Activated CD8-positive, alpha-beta memory T cell treated with anti-CD3 and anti-CD28 coated beads, Interleukin-2, amount 50 U/mL, for 24 hours (primary cell): ENCODE data around the gene CLIC4.
"Not testable (repeated sequence)": the region's sequence is repeated elsewhere in the genome, so short reads cannot be mapped to it uniquely, and the experiment has no call there.

ENCODE experiments used
- DNase-seq: peaks from one replicate; pipeline ENCODE4 v3.0.0-alpha.2; 2020; ENCODE audit errors: extremely low read depth

CLIC4 gene

DNA sequence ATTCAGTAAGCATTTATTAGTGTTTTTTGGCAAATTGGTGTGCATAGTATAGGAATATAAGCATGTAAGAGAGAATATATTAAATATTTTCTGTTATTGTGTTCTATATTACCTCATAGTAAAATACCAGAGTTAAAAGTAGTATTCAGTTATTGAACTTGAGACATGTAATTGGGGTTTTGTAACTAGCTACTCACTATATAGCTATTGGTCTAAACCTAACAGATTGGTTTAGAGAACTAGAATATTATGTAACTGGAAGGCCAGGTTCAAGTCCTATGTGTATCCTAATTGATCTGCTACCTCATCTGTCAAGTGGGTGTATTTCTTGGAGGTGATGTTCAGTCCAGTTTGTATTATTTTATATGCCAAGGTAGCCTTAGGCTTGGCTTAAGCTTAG is 26.3 kb downstream of the CLIC4 start:
- DNase-seq = no peak

DNA sequence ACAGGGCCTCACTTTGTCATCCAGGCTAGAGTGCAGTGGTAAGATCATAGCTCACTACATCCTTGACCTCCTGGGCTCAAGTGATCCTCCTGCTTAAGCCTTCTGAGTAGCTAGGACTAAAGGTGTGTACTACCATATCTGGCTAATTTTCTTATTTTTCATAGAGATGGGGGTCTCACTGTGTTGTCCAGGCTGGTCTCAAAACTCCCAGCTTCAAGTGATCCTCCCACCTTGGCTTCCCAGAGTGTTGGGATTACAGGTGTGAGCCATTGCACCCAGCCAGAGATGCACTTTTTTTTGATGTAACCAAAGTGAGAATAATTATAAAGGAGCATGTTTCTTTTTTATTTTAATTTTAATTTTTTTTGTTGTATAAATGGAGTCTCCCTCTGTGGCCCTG is 28.4 kb downstream of the CLIC4 start:
- no peak for DNase-seq

DNA sequence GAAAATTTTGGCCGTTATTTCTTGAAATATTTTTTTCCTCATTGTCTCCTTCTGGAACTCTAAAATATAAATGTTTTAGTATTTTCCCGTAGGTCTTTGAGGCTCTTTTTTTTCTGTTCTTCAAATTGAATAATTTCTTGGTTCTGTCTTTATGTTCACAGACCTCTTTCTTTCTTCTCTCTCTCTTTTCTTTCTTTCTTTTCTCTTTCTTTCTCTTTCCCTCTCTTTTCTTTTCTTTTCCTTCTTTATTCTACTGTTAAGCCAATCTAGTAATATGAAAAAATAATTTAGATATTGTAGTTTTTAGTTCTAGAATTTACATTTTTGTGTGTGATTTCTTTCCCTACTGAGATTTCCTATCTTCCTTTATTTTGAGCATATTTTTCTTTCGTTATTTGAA is 30.1 kb downstream of the CLIC4 start:
- no peak for DNase-seq

GRCh38 chr1:24775916-24776315 is 30.7 kb downstream of the CLIC4 start:
- no peak for DNase-seq

GRCh38 chr1:24776821-24777220 is 31.6 kb downstream of the CLIC4 start:
- no peak for DNase-seq

DNA sequence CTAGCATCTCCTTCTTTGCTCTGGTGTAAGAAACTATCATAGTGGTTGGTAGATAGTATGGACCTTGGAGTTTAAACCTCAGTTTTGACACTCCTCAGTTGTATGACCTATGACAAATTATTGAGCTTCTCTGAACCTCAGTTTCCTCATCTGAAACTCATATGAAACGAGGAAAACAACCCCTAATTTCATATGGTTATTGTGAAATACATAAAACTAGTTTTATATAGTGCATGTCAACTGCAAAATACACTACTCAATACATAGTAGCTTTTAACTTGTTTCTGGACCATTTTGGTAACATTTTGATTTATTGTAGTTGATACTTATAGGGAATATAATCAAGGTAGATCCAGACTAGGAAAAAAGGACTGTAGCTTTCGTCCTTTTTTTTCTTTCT is 32.9 kb downstream of the CLIC4 start:
- DNase-seq = no peak

DNA sequence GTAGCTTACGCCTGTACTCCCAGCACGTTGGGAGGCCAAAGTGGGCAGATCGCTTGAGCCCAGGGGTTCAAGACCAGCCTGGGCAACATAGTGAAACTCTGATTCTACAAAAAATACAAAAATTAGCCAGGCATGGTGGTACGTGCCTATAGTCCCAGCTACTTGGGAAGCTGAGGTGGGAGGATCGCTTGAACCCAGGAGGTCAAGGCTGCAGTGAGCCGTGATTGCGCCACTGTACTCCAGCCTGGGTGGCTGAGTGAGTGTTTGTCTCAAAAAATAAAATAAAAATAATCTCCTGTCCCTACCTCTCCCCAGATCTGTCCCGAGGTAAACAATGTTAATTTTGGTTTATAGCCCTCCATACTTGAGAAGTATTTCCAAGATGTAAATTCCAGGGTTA is 34.0 kb downstream of the CLIC4 start:
- DNase-seq = not testable (repeated sequence)

- DNase-seq = no peak
Measured at GRCh38 chr1:24779689-24780464, 34.6 kb downstream of the CLIC4 start.

GRCh38 chr1:24780626-24781025 is 35.4 kb downstream of the CLIC4 start:
- not testable (repeated sequence) for DNase-seq

DNA sequence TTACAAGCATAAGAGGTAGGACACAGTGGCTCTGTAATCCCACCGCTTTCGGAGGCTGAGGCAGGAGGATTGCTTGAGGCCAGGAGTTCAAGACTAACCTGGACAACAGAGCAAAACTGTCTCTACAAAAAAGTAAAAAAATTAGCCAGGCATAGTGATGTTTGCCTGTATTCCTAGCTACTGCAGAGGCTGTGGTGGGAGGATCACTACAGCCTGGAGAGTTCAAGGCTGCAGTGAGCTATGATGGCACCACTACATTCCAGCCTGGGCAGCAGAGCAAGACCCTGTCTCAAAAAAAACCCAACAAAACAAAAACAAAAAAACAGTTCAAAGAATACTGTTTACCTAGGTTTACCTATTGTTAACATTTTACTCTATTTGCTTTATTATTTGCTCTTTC is 37.4 kb downstream of the CLIC4 start:
- no peak for DNase-seq

DNA sequence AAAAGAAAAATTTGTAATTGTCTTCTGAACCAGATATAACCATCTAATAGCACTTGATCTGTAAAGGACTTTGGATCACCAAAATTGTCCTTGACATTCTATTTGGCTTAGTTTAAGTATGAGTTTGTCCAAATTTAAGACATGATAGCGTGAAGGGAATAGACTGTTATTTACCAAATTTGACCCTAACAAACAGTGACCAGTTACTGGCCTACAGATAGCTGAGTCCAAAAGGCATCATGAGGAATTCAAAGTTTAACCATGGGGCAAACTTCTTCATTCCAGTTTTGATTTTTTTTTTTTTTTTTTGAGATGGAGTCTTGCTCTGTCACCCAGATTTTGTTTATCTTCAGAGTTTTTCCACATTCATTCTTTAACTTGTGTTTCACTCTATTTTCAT is 38.5 kb downstream of the CLIC4 start:
- no peak for DNase-seq

DNA sequence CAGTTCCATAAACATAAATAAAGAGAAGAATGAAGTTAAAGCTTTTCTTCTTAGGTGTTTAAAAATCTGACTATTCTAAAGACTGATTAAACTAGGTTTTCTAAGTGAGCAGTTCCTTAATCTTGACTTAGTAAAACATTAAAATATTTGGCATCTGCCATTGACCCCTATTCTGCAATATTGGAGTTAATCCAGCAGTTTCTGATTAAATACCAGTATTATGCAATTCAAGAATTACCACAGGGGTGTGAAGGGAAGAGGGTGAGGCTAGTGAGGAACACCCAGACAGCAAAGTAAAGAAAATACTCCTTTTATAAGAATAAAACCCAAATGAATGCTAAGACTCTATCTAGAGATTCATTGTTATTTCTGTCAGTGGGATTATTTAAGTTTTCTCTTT is 40.9 kb downstream of the CLIC4 start:
- DNase-seq = no peak

DNA sequence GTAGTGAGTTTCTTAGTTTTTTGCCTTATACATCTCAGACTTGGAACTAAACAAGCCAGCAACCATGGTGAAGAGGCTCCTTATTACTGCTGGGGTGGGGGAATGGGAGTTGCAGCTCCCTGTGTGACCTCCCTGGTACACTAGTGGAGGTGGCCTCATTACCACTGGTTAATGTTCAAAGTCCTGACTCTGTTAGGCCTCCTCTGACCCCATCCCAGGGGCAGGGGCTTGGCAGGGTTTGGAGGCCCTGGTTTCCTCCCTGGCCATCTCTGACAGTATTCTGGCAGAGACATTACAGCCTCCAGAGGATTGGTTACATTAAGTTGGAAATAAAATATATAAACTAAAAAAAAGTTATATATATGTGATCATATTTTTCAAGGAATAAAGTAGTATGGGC is 45.2 kb downstream of the CLIC4 start:
- no peak for DNase-seq

DNA sequence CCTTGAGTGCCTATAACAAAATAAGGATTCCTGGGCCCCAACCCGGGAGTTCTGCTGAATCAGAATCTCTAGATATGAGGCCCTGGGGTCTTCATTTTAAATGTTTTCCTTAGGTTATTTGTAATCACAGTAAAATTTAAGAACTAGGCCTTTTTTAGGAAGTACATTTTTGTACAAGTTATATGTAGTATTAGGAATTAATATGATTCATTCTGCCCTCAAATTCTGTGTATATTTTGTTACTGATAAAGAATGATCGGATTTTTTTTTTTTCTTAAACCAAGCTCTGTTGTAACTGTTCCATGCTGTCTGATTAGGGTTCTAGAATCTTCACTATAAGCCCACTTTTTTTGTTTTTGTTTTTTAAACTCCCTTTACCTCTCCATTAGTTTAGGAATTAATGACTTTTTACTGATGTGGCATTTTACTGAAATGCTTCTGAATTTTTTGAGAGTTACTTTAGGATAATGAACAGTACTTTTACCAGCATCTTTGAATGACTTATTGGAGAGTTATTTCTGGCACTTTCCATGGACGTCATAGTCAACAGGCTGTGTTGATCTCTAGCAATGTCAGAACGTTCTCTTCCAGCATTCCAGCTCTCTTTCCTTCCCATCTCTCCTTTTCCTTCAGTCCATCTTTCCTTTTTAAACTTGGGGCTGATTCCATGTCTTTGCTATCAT is 48.3 kb downstream of the CLIC4 start:
- no peak for DNase-seq

DNA sequence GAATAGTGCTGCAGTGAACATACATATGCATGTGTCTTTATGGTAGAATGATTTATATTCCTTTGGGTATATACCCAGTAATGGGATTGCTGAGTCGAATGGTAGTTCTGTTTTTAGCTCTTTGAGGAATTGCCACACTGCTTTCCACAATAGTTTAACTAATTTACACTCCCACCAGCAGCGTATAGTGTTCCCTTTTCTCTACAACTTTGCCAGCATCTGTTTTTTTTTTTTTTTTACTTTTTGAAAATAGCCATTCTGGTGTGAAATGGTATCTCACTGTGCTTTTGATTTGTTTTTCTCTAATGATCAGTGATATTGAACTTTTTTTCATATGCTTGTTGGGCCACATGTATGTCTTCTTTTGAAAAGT is 48.9 kb downstream of the CLIC4 start:
- DNase-seq = not testable (repeated sequence)

DNA sequence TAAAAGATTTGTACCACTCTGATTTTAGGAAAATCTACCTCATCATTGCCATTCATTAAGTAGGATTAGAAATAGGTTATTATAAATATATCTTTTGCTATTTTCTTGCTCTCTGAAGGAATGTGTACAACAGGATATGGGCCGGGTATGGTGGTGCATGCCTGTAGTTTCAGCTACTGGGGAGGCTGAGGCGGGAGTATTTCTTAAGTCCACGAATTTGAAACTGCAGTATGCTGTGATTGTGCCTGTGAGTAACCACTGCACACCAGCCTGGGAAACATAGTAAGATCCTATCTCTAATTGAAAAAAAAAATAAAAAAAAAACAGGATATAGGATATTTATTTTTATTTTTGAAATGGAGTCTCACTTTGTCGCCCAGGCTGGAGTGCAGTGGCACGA is 50.0 kb downstream of the CLIC4 start:
- DNase-seq = no peak

DNA sequence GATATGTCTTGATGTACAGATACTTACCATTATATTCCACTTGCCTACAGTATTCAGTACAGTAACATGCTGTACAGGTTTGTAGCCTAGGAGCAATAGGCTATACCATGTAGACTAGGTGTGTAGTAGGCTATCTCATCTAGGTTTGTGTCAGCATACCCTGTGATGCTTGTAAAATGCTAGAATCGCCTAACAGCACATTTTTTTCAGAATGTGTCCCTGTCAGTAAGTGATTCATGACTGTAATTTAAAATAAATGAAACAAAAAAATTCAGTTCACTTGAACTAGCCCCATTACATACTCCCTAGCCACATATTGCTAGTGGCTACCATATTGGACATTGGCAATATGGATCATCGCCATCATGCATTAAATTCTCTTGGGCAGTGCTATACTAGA is 51.3 kb downstream of the CLIC4 start:
- no peak for DNase-seq

DNA sequence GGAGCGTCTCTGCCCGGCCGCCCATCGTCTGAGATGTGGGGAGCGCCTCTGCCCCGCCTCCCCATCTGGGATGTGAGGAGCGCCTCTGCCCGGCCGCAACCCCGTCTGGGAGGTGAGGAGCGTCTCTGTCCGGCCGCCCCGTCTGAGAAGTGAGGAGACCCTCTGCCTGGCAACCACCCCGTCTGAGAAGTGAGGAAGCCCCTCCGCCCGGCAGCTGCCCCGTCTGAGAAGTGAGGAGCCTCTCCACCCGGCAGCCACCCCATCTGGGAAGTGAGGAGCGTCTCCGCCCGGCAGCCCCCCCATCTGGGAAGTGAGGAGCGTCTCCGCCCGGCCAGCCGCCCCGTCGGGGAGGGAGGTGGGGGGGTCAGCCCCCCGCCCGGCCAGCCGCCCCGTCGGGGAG is 54.0 kb downstream of the CLIC4 start:
- DNase-seq = not testable (repeated sequence)

GRCh38 chr1:24801176-24801575 is 55.9 kb downstream of the CLIC4 start:
- DNase-seq = no peak

DNA sequence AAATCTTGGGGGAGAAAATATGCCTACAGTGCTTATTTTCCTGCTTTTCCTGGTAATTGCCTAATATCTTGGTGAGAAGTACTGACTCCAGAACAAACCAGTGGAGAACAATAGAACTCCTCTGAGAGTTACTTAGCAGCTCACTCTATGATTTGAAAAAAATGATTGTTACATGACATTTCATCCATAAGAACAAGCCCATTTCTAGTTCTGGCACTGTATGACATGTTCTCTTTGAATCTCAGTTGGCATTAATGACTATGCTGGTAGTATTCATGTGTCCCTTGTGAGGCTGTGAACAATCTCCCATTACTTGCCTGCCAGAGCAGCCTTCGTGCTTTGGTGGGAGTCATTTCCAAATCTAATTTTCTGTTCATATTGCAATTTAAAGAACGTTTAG is 58.0 kb downstream of the CLIC4 start:
- DNase-seq = no peak

DNA sequence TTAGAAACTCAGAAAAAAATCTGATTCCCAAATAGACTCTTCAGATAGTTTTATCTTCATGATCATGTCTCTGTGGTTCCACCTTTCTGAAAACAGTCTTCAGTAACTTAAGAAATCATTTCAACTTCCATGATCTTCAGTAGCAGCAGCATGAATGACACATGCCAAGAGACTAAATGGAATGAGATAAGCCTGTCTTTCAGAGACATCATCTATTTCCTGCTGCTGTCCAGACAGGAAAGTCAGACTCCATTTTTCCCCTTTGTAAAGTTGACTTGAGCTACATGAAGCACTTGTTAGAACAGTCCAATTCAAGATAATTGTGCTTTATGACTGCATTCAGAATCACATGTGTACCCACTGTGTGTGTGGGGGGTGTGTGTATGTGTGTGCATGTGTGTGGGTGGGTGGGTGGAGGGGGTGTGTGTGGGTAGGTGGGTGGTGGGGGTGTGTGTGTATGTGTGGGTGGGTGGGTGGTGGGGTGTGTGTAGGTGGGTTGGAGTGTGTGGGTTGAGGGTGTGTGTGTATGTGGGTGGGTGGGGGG is 58.8 kb downstream of the CLIC4 start:
- DNase-seq = no peak

DNA sequence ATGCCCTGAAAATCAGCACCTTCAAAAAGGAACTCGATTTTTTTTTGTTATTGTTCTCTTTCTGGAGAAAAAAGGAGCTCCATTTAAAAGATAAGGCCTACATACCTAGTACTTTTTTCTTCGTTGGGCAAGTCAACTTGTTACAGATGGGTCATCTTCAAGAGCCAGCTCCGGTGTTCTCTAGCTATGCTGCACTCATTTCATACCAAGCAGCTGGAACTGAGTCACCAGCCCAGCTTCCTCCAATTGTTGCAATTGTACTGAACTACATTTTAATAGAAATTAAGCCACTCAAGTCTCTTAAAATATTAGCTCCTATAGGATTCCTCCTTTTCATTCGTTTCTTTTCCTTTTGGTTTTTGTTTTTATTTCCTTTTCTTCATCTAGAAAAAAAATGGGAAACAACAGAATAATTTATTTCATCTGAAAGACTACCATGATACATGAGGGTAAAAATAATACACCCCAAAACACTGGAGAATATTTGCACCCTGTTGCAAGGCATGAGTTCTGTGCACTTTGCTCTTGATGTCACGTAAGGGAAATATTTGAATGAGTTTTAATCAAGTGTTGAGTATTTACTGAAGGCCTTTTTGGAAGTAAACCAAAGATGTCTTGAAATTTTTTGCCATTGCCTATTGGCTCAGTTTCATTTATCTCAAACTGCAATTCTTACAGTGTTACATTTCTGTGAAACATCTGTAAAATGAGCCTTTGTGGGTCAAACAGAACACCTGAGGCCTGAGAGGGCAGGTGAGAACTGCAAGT is 60.5 kb downstream of the CLIC4 start:
- DNase-seq = no peak

- DNase-seq = no peak
Measured at GRCh38 chr1:24806588-24806987, 61.3 kb downstream of the CLIC4 start.
